Retinal pigment epithelial cell (primary cell): ENCODE measurements around the gene ANKIB1.

Experiments used
- DNase-seq: peaks from one replicate; pipeline ENCODE4 v3.0.0-alpha.2; 2010; ENCODE audit warnings: low read depth
- H3K4me3 ChIP-seq: 2 replicates; pipeline ENCODE4 v1.5.1; 2011; ENCODE audit warnings: mild to moderate bottlenecking, low read length, control low read depth, moderate library complexity
- TF ChIP-seq, protein P1 (sequence below): conservative IDR thresholded peaks from 2 replicates; pipeline ENCODE4 v1.5.1; 2011; ENCODE audit warnings: low read depth, low read length, control low read depth, inconsistent platforms

The ANKIB1 gene

DNA sequence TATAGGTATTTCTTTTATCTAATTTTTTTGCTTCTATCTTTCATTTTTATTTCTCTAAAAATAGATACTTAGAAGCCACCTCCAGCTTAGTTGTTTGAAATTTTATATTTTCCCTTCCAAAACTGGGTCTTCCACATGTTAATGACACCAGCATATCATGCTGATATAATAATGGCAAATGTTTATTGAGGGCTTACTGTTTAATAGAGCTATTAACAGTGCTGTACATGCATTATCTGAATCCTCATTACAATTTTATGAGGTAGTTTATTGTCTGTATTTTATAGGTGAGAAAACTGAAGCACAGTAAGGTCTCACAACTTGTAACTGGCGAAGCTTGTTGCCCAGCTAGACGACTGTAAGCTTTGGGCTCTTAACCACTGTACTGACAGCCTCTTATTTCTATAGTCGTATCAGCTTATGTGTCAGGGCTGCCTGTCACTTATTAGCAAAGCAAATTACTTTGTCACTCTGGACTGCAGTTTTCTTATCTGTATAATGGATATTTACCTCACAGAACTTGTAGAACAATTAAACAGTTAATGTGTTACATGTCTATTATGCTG is 51.2 kb downstream of the ANKIB1 start:
- DNase-seq: no peak
- H3K4me3 ChIP-seq: no peak overlapping the region
- TF ChIP-seq, protein P1, sequence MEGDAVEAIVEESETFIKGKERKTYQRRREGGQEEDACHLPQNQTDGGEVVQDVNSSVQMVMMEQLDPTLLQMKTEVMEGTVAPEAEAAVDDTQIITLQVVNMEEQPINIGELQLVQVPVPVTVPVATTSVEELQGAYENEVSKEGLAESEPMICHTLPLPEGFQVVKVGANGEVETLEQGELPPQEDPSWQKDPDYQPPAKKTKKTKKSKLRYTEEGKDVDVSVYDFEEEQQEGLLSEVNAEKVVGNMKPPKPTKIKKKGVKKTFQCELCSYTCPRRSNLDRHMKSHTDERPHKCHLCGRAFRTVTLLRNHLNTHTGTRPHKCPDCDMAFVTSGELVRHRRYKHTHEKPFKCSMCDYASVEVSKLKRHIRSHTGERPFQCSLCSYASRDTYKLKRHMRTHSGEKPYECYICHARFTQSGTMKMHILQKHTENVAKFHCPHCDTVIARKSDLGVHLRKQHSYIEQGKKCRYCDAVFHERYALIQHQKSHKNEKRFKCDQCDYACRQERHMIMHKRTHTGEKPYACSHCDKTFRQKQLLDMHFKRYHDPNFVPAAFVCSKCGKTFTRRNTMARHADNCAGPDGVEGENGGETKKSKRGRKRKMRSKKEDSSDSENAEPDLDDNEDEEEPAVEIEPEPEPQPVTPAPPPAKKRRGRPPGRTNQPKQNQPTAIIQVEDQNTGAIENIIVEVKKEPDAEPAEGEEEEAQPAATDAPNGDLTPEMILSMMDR: no peak

DNA sequence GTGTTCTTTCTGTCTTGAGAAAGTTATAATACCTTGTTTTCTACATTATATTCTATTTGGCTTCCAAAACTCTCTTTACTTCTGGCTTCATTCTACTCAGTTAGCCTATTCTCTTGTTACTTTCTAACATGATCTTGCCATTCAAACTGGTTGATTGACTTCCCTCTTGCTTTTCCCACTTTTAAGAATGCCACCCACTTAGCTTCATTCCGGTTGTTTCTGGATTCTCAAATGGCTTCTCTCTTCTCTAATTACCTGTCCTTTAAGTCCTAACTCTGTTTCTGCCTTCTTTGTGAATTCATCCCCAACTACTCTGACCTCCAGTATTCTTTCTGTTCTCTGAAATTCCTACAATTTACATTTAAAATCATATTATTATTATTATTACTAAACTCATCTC is 52.0 kb downstream of the ANKIB1 start:
- no peak overlapping the region for H3K4me3 ChIP-seq
- TF ChIP-seq, protein P1: no peak
- DNase-seq: no peak

DNA sequence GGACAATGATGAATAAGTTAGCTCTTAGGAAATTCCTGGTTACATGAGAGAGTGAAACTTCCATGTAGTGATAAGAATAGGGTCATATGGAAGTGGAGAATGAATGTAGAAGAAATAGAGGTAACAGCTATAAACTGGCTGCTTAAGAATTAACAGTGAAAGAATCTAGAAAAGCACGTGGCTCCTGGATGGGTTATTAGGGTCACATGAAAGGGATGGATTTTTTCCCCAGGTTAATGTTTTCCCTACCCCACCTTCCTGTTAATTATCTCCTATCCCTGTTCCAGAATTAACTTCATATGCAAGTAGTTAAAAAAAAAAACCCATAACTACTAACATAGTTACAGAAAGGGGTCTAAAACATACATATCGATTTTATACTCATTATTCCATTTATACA is 58.0 kb downstream of the ANKIB1 start:
- H3K4me3 ChIP-seq: no peak overlapping the region
- no peak for DNase-seq
- TF ChIP-seq, protein P1: no peak

DNA sequence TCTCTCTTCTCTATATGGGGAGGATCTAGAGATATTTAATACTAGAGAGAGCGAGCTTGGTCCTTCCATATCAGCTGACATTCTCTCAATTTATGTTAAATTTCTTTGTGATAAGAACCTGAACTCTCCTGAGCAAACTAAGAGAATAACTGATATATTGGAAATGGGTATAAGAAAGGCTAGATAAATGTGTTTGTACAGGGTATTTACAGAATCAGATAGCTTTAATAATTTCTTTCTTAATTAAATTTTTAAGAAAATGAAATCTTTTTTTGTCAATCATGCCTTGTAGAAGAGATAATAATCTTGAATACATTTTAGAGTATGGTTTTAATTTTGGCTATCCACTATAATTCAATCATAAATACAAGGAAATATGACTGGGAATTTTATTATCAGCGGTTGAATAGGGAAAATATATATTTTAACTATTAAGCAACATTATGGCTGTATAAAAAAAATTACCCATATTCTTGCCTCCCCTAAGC is 58.7 kb downstream of the ANKIB1 start:
- TF ChIP-seq, protein P1: no peak
- H3K4me3 ChIP-seq: no peak overlapping the region
- DNase-seq: no peak

DNA sequence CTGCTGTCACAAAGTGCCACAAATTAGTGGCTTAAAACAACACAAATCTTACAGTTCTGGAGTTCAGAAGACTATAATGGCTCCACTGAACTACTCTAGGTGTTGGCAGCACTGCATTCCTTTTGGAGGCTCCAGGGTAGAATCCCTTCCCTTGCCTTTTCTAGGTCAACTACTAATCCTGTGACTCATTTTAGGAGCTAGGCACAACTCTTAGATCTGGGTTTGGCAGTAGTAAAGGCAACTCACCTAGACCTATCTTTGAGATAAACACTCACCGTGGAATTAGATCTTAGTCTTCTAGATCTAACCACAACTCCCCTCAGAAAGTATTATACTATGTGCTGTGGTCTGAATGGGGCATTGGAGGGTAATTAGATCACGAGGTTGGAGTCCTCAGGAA is 60.4 kb downstream of the ANKIB1 start:
- no peak for DNase-seq
- TF ChIP-seq, protein P1: no peak
- no peak overlapping the region for H3K4me3 ChIP-seq

DNA sequence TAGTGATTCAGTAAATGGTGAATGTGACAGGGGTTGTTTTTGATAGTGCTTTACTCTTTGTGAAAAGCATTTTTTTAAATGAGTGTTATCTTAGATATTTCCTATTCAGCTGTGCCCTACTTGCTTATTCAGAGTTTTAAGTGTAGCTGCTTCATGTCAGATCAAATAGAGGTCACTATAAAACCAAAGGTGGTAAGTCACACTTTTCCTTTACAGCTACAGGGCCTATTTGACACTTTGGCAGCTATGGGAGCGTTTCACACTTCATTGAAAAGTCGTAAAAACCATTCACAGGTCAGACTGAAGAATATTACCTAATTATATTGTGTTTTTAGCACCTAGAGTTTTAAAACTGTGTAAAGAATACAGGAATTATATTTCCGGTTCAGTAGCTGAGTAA is 67.3 kb downstream of the ANKIB1 start:
- DNase-seq: no peak
- H3K4me3 ChIP-seq: no peak overlapping the region
- TF ChIP-seq, protein P1: no peak

DNA sequence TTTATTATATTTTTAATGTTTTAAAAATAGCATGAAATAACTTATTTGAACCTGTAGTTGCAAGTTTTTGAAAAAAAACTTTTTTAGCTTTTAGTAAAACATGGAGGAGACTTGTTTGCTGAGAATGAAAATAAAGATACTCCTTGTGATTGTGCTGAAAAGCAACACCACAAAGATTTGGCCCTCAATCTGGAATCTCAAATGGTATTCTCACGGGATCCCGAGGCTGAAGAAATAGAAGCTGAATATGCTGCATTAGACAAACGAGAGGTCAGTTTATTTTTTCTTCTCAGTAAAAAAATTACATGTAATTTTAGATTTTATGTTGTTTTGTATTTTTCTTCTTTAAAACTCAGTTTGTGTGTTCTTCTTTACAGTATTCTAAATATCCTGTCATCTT is 73.5 kb downstream of the ANKIB1 start:
- TF ChIP-seq, protein P1: no peak
- DNase-seq: no peak
- H3K4me3 ChIP-seq: no peak overlapping the region
